GM18868 (cell line): ENCODE data around the gene EIPR1.

ENCODE experiments used
- ATAC-seq: cut with Tn5 transposase; IDR thresholded peaks from one replicate; pipeline ENCODE4 v1.9.1; 2021; ENCODE audit warnings: mild to moderate bottlenecking, moderate library complexity; ENCODE audit not compliant: unreplicated experiment

Gene EIPR1

GRCh38 chr2:3142210-3142609, 235.4 kb downstream of the EIPR1 start:
- ATAC-seq, result peak; percentile 62

- ATAC-seq, result no peak
Observed at GRCh38 chr2:3141696-3142095, 235.9 kb downstream of the EIPR1 start.

- ATAC-seq, result no peak
Observed at GRCh38 chr2:3139906-3140305, 237.7 kb downstream of the EIPR1 start.
